ENCODE data around the gene ASIP. TPM values are rescaled to one million over a fixed set of nuclear protein-coding genes. Genes with fewer than 3 reads are reported as not detected.
A peak's percentile ranks its signal among the peaks of the same experiment; 100 is the strongest.

Gene ASIP
- total RNA-seq, 1 experiment from 2014 or later, result not detected

- Histone ChIP-seq H3K9me3 (ENCODE audit: low read depth, low read length, poor library complexity, severe bottlenecking) (peaks cover 15% of the 10 kb centered on the region), H3K4me1 (ENCODE audit: insufficient read depth, low read length, poor library complexity, severe bottlenecking) (peaks cover 14% of the 10 kb centered on the region), H3K27ac (ENCODE audit: low read depth, low read length, poor library complexity, severe bottlenecking) (no peak overlapping the region), H3K27me3 (replicated peaks; ENCODE audit: insufficient read depth, low read depth, low read length, poor library complexity) (no peaks in the 10 kb centered on the region), H3K36me3 (ENCODE audit: insufficient read depth, low read length, poor library complexity, severe bottlenecking) (no peaks in the 10 kb centered on the region), H3K4me3 (ENCODE audit: low read depth, low read length, poor library complexity, severe bottlenecking) (no peak overlapping the region)
- ChIA-PET POLR2A (ENCODE audit: low non-redundant PET) (interaction anchor here (0.5 kb wide), 1 partner anchor 875 kb away, joined by 4 read pairs; no protein-coding TSS in a partner anchor), CTCF (no interaction called here)
- BruUV-seq (replicated peaks), result no TSS peak
- peak; percentile 45 for DNase-seq (ENCODE audit: low spot score)
- intact Hi-C loops (cut with micrococcal nuclease; ENCODE audit: unreplicated experiment), result no loop called here
- TF ChIP-seq CTCF (conservative IDR thresholded peaks at IDR 0.05; ENCODE audit: low read depth, low read length) (no peak), EZH2 (IDR thresholded peaks at IDR 0.05; ENCODE audit: borderline replicate concordance, low read depth, low read length, poor library complexity, severe bottlenecking) (no peak)
Measured at GRCh38 chr20:34215711-34216381, 25.4 kb upstream of the ASIP start.

- Histone ChIP-seq H3K27ac (ENCODE audit: low read depth, low read length, poor library complexity, severe bottlenecking) (no peak overlapping the region), H3K4me1 (ENCODE audit: insufficient read depth, low read length, poor library complexity, severe bottlenecking) (peaks cover 19% of the 10 kb centered on the region), H3K9me3 (ENCODE audit: low read depth, low read length, poor library complexity, severe bottlenecking) (peaks cover 14% of the 10 kb centered on the region), H3K27me3 (replicated peaks; ENCODE audit: insufficient read depth, low read depth, low read length, poor library complexity) (no peaks in the 10 kb centered on the region), H3K4me3 (ENCODE audit: low read depth, low read length, poor library complexity, severe bottlenecking) (no peak overlapping the region), H3K36me3 (ENCODE audit: insufficient read depth, low read length, poor library complexity, severe bottlenecking) (no peaks in the 10 kb centered on the region)
- no peak for DNase-seq (ENCODE audit: low spot score)
- no TSS peak for BruUV-seq (replicated peaks)
- TF ChIP-seq EZH2 (IDR thresholded peaks at IDR 0.05; ENCODE audit: borderline replicate concordance, low read depth, low read length, poor library complexity, severe bottlenecking), result no peak
- TF ChIP-seq CTCF (conservative IDR thresholded peaks at IDR 0.05; ENCODE audit: low read depth, low read length), result no peak
- ChIA-PET CTCF (no interaction called here), POLR2A (ENCODE audit: low non-redundant PET) (no interaction called here)
- intact Hi-C loops (cut with micrococcal nuclease; ENCODE audit: unreplicated experiment), result no loop called here
Measured at GRCh38 chr20:34216382-34216742, 24.9 kb upstream of the ASIP start.

- no peaks in the 10 kb centered on the region for H3K27me3 ChIP-seq (replicated peaks; ENCODE audit: insufficient read depth, low read depth, low read length, poor library complexity)
- peak; percentile 93 for DNase-seq (ENCODE audit: low spot score)
- TF ChIP-seq CTCF (conservative IDR thresholded peaks at IDR 0.05; ENCODE audit: low read depth, low read length) (no peak), EZH2 (IDR thresholded peaks at IDR 0.05; ENCODE audit: borderline replicate concordance, low read depth, low read length, poor library complexity, severe bottlenecking) (no peak)
- no TSS peak for BruUV-seq (replicated peaks)
- ChIA-PET CTCF (no interaction called here), POLR2A (ENCODE audit: low non-redundant PET) (interaction anchor here (0.5 to 0.6 kb wide), 2 partner anchors 209 to 358 kb away, joined by 3 to 8 read pairs; no protein-coding TSS in a partner anchor)
- no peaks in the 10 kb centered on the region for H3K36me3 ChIP-seq (ENCODE audit: insufficient read depth, low read length, poor library complexity, severe bottlenecking)
- peak overlapping the region; percentile 76 for H3K27ac ChIP-seq (ENCODE audit: low read depth, low read length, poor library complexity, severe bottlenecking)
- H3K4me3 ChIP-seq (ENCODE audit: low read depth, low read length, poor library complexity, severe bottlenecking), result no peak overlapping the region
- peaks cover 30% of the 10 kb centered on the region for H3K4me1 ChIP-seq (ENCODE audit: insufficient read depth, low read length, poor library complexity, severe bottlenecking)
- H3K9me3 ChIP-seq (ENCODE audit: low read depth, low read length, poor library complexity, severe bottlenecking), result no peaks in the 10 kb centered on the region
- intact Hi-C loops (cut with micrococcal nuclease; ENCODE audit: unreplicated experiment), result no loop called here
Measured at GRCh38 chr20:34220561-34220960, 20.7 kb upstream of the ASIP start.

Measured in A673 (cell line).